ENCODE results near the gene E2F2.
A peak's percentile ranks its signal among the peaks of the same experiment; 100 is the strongest.

E2F2 gene

GRCh38 chr1:23567629-23567995 is 36.6 kb upstream of the E2F2 start:
- no peak for DNase-seq (ENCODE audit: low read depth)
- peak overlapping the region; percentile 23 for H3K4me3 ChIP-seq (ENCODE audit: low read length)

GRCh38 chr1:23566304-23566703 is 35.3 kb upstream of the E2F2 start:
- no peak for TF ChIP-seq CTCF (IDR thresholded peaks at IDR 0.05; ENCODE audit: insufficient read depth, low read depth, low read length, missing control alignments)
- DNase-seq (ENCODE audit: low read depth) = no peak
- H3K4me3 ChIP-seq (ENCODE audit: low read length) = no peak overlapping the region

More at GRCh38 chr1:23567629-23567995, 36.6 kb upstream of the E2F2 start:
- no peak for TF ChIP-seq CTCF (IDR thresholded peaks at IDR 0.05; ENCODE audit: insufficient read depth, low read depth, low read length, missing control alignments)

- no peak overlapping the region for H3K4me3 ChIP-seq (ENCODE audit: low read length)
- DNase-seq (ENCODE audit: low read depth) = no peak
- no peak for TF ChIP-seq CTCF (IDR thresholded peaks at IDR 0.05; ENCODE audit: insufficient read depth, low read depth, low read length, missing control alignments)
These were observed 34.7 kb upstream of the E2F2 start for GRCh38 chr1:23565776-23566175.

GRCh38 chr1:23564529-23565122 is 33.6 kb upstream of the E2F2 start:
- no peak overlapping the region for H3K4me3 ChIP-seq (ENCODE audit: low read length)
- no peak for DNase-seq (ENCODE audit: low read depth)
- TF ChIP-seq CTCF (IDR thresholded peaks at IDR 0.05; ENCODE audit: insufficient read depth, low read depth, low read length, missing control alignments) = no peak

- H3K4me3 ChIP-seq (ENCODE audit: low read length) = no peak overlapping the region
- DNase-seq (ENCODE audit: low read depth) = no peak
- TF ChIP-seq CTCF (IDR thresholded peaks at IDR 0.05; ENCODE audit: insufficient read depth, low read depth, low read length, missing control alignments) = no peak
These were observed 32.8 kb upstream of the E2F2 start for GRCh38 chr1:23563755-23564374.

GRCh38 chr1:23563003-23563402 is 32.0 kb upstream of the E2F2 start:
- DNase-seq (ENCODE audit: low read depth) = no peak
- no peak for TF ChIP-seq CTCF (IDR thresholded peaks at IDR 0.05; ENCODE audit: insufficient read depth, low read depth, low read length, missing control alignments)
- no peak overlapping the region for H3K4me3 ChIP-seq (ENCODE audit: low read length)

Data from epithelial cell of esophagus (primary cell).